RCC 7860 (cell line): ENCODE measurements around the gene FCHSD2.

Experiments used
- DNase-seq: peaks from one replicate; pipeline ENCODE4 v3.0.0-alpha.2; 2015; ENCODE audit warnings: low spot score
- FAIRE-seq: peaks from 2 replicates; lab custom pipeline; 2012; peaks lifted over from hg19 to GRCh38; lab: Jason Lieb, UNC

FCHSD2 gene

DNA sequence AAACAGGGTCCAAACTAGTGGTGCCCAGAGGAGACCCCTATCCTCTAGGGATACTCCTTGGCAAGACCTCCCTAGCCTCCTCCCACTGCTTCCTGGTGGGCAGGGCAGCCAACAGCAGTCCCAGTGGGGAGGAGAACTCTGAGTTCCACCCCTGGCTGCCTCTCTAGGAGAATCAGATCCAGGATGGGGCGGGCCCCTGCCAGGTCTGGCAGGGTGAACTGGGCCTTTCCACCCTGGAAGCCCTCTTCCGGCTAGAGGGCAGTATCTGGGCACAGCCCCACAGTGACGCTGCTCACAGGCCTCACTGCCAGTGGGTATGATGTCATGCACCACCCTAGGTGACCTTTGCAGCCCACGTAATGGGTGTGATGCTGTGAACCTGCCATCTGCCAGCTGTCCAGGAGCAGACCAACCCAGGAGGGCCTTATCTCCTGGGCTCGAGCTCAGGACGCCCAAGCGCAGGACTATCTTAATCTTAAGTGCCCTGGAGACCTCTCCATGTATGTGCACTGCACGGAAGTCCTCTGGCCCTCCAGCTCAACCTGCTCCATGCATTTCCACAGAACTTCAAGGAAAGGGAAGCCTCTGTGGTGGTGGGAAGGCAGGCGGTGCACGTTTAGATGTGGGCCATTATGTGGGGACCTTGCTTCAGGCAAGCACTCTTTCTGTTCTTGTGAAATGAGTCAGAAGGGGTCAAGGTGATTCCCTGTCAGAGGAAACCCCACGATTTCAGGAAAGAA is 31.8 kb upstream of the FCHSD2 start:
- FAIRE-seq = no peak
- no peak for DNase-seq

- FAIRE-seq = no peak
Observed at GRCh38 chr11:73172992-73173656, 31.0 kb upstream of the FCHSD2 start.

DNA sequence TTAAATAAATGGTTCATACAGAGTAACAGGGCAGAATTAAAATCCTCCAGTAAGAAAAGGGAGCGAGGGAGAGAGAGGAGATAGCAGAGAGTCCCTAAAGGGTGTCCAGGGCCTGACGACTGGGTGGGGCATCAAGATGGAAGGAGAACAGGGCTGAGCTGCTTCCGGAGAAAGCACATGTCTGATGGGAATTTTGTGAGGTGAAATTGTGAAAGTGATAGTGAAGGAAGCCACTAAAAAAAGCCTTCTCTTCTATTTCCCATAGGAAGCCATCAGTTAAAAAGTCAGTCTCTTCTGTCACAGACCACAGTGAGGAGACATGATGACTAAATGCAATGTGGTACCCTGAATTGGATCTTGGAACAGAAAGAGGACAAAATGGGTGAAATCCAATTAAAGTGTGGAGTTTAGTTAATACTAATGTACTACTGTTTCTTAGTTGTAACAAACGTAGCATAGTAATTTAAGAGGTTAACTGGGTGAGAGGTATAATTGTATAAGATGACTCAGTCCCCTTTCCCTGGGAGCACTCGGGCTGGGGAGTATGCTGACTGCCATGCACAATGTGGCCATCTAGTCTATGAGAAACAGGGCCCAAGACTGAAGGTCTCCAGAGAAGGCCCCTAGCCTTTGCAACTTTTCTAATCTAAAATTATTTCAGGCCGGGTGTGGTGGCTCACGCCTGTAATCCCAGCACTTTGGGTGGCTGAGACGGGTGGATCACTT is 29.5 kb upstream of the FCHSD2 start:
- no peak for DNase-seq
- FAIRE-seq = no peak

More at GRCh38 chr11:73172992-73173656, 31.0 kb upstream of the FCHSD2 start:
- DNase-seq = no peak

DNA sequence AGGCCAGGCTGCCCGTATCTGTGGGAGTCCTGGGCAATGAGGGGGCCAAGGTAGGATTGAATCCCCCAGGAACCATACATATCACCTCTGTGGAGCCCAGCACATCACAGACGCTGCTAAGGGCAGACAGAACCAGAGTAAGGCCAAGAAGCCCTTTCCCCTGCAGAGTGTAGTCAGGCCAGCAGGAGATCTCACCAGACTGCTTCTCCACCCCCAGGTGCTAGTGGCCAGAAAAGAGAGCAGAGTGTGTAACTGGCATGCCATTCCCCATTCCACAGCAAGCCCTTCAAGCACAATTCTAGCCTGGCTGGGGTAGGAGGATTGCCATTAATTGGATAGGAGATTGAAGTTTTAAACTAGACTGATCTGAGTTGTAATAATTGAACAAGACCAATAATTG is 28.0 kb upstream of the FCHSD2 start:
- FAIRE-seq (no peak), DNase-seq (no peak)

DNA sequence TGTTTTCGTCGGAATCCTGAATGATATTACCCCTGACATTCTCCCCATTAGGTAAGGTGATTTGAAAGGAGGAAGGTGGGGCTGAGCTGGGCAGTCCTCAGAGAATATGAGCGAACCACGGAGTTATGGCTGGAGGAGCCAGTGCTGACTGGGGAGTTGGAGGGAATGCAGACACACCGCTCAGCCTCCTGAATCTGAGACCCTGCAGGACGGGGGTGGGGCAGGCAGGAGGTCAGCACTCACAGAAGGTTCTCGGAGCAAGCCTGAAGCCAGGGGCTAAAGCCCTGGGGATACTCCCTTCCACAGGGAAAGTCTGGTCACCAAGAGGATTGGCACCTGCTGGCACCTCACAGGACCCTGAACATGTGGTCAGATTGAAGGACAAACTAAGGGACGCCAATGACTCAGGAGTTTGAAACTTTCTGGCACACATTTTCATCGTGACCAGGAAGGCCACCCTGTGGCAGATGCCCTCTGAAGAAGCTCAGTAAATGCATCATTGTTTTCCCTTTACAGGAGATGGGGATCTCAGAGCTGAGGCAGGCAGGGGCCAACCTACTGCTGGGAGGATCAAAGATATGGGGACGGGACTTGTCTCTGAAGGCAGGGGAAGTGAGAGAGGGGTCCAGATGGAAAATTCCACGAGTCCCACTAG is 26.9 kb upstream of the FCHSD2 start:
- FAIRE-seq = no peak
- DNase-seq = no peak

DNA sequence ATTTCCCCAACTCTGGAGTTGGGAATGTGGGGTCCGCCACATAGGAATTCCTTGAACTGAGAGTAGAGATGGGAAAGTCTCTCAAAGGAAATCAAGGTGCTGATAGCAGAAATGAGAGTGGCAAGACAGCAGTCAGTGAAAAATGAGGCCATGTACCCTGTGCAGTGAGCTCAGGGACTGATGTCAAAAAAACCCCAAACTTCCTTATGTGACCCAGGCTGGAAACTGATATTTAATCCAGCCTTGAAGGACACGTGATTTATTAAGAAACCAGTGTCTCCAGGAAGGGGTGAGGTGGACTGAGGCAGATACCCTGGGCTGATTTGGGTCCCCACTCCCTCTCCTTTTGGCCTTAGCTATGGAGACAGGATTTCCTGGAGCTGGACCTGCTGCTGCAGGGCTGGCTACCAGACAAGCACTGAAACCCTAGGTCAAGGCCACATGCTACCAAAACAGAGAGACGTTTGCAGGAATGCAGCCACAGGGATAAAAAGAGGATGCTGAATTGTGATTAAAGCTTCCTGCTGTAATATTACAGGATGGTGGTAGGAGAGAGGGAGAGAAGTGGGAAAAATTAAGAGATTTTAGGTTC is 25.3 kb upstream of the FCHSD2 start:
- no peak for DNase-seq
- FAIRE-seq = no peak

- FAIRE-seq (no peak), DNase-seq (no peak)
Observed at GRCh38 chr11:73164803-73165540, 22.9 kb upstream of the FCHSD2 start.

DNA sequence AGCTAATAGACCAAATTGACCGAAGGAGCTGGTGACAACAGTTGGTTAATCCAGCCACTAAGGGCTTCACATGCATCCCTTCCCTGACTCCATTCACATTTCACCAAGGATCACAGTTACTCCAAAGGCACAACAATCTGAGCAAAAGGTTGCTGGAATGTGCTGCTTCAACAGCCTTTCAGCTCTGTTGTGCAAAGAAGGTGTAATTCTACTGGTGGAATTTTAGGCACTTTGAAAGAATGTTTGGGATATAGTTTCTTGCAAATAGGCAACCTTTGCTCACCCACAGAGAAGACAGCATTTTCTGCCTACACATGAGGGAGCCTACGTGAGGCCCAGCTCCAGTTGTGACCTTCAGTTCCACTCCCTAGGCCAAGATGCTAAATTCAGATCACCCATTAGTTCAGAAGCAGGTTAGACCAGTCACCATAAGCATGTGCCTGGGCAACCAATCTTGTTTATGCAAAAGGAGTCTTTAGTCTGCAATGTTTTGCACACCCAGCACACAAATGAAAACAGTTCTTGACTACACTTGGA is 21.6 kb upstream of the FCHSD2 start:
- DNase-seq (no peak), FAIRE-seq (no peak)

- no peak for FAIRE-seq
- DNase-seq = no peak
Observed at GRCh38 chr11:73162196-73162740, 20.1 kb upstream of the FCHSD2 start.

- FAIRE-seq (no peak), DNase-seq (no peak)
Observed at GRCh38 chr11:73160005-73160760, 18.1 kb upstream of the FCHSD2 start.

DNA sequence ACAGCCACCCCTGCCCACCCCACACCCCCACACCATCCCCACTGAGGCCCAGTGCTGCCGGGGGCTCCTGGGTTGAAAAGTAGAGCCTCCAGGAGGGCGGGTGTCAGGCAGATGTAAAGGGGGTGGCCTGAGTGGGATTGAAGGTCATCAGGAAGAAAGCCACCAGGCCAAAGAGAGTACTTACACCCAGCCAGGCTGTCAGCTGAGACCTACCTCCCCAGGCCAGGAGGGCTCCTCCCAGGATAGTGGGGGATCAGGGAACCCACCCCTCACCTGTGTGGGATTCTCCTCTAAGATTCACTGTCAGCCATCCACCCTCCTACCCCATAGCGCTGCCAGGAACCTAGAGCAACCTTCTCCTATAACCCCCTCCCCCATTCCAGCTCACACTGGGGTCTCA is 17.2 kb upstream of the FCHSD2 start:
- FAIRE-seq (no peak), DNase-seq (no peak)

DNA sequence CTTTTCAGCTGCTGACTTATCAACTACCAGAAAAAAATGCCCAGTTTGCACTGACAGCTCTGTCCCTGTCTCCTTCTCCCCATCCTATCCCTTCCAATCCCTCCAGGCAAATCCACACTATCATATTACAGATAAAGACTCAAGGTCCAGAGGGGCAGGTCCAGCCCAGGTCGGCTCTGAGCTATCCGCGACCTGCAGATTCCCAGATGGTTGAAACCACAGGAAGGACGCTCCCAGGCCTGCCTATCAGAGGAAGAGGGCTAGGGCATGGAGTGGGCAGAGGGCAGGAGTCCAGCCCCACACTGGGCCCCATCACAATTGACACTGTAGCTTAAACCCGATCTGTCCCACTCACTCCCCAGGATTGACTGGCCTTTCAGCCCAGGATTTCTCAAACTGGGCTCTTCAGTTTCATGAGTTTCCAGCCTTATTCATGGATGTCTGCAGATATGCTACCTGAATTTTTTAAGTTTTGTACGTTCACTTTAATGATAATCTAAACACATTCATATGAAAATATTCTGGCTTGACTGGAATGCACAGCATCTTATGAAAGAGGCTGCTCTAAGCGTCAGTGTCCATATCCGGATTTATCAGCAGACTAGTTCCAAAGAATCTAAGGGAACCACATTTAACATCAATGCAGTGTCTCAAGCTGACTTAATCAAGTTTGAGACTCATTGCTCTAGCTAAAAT is 16.4 kb upstream of the FCHSD2 start:
- no peak for DNase-seq
- FAIRE-seq = no peak

DNA sequence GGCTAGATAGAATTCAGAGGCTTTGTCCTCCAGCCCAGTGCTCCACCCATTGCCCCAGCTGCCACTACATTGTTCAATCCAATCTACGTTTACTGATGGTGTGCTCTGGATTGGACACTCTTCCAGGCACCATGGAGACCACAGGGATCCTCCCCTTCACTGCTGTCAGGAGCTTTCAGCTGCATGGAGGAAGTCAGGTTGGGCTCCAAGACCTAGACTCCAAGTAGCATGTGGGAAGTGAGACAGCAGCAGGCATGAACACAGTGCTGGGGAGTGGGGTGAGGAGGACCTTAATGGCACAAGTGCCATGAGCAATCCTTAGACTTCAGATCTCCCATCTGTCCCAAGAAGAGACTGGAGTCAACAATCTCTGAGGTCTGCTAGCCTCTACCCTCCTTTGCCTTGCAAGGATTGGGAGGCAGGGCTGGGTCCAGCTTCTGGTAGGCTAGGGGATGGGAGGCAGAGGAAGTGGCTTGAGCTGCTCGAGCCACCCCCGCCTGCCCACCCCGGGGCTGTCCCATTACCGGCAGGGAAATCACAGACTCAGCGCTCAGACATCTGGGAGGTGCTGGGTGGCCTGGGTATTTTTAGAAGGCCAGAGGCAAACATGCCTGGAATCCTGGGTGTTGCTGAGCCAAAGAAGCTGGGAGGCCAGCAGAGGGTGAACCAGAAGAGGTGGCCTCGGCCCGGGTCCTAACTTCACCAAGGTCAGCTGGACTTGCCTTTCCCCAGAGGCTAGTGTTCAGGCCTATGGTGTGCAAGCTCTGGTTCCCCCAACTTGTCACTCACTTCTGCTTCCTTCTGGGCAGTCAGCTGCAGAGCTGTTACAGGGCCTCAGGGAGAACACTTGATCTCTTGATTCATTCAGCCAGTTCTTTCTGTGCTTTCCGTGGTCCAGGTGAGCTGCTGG is 15.2 kb upstream of the FCHSD2 start:
- DNase-seq (no peak), FAIRE-seq (no peak)

DNA sequence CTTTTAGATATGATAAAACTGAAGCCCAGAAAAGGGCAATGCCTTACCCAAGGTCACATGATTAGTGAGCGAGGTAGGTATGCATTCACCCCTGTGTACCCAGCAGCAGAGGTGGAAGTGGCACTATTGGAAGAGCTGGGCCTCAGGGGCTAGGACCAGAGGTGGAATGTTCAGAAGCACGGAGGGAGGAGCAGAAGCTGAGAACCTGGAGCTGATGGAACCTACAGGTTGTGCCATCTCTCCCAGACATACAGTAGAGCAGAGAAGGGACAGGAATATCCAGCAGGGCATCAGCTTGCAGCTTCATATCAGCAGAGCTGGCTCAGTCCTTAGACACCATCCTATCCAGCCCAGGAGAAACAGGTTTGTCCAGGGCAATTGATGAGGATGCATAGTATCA is 14.6 kb upstream of the FCHSD2 start:
- no peak for FAIRE-seq
- no peak for DNase-seq

DNA sequence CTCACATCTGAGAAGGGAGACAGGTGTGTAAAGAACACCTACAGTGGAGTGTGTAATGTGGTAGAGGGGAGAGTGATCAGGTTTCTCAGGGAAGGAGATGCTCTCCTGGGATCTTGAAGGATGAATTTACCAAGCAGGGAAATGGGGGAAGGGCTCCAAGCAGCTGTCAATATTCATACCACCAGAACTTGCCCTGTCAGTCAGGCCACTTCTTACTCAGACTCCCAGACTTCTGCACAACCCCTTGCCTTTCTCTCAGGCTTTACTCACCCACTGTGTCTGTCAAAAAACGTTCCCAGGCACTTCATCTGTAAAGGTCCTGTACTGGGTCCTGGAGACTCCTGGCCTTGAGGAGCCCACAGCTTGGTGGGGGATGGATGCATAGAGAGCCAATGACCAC is 14.0 kb upstream of the FCHSD2 start:
- DNase-seq = no peak
- FAIRE-seq = no peak

- no peak for FAIRE-seq
- no peak for DNase-seq
Observed at GRCh38 chr11:73155102-73155501, 13.0 kb upstream of the FCHSD2 start.

DNA sequence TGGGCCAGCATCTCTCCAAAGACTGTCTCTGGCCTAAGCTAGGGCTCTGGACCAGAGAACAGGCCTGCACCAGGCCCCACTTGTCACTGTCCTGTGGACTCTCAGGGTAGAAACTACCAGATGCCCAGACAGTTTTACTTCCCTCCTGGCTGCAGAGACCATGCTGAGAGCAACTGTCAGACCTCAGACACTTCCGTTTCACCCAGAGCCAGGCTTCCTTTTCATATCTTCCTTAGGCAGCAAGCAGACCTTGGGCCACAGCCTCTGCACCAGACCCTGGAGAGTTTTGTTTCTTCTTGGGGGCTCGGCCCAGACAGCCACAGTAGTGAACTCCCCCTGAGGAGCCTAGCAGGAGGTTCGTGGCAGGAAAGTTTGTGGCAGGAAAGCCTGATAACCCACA is 12.1 kb upstream of the FCHSD2 start:
- DNase-seq = no peak
- FAIRE-seq = no peak
